KMS-11 (cell line): ENCODE results near the gene LCE2D.
A peak's percentile ranks its signal among the peaks of the same experiment; 100 is the strongest.

Experiments
- H2AFZ ChIP-seq: fragments of 200-600 bp; sonication (generic); 2 replicates; pipeline ENCODE4 v1.6.1; 2016; ENCODE audit warnings: antibody characterized with exemption, mixed run types, low read depth
- H3K27ac ChIP-seq: fragments of 200-600 bp; sonication (generic); 2 replicates; pipeline ENCODE4 v1.6.1; 2016; ENCODE audit warnings: mild to moderate bottlenecking, mixed run types
- H3K27me3 ChIP-seq: fragments of 200-600 bp; sonication (generic); 2 replicates; pipeline ENCODE4 v1.6.1; 2017; ENCODE audit warnings: mild to moderate bottlenecking, low read depth, mixed run types, moderate library complexity; ENCODE audit not compliant: insufficient read depth
- H3K36me3 ChIP-seq: fragments of 200-600 bp; sonication (generic); 2 replicates; pipeline ENCODE4 v1.6.1; 2017; ENCODE audit warnings: mild to moderate bottlenecking, mixed run types; ENCODE audit not compliant: insufficient read depth
- H3K4me1 ChIP-seq: fragments of 200-600 bp; sonication (generic); 2 replicates; pipeline ENCODE4 v1.6.1; 2016; ENCODE audit warnings: mild to moderate bottlenecking, low read depth, mixed run types; ENCODE audit not compliant: poor library complexity, severe bottlenecking
- H3K4me2 ChIP-seq: fragments of 200-600 bp; sonication (generic); 2 replicates; pipeline ENCODE4 v1.7.0; 2016; ENCODE audit warnings: mild to moderate bottlenecking, mixed run types
- H3K4me3 ChIP-seq: fragments of 200-600 bp; sonication (generic); IDR thresholded peaks from 2 replicates; pipeline ENCODE4 v1.6.1; 2017; ENCODE audit warnings: low read depth, low read length, mixed read lengths; ENCODE audit not compliant: insufficient read depth
- H3K79me2 ChIP-seq: fragments of 200-600 bp; sonication (generic); 2 replicates; pipeline ENCODE4 v1.6.1; 2016; ENCODE audit warnings: low read depth, mixed run types; ENCODE audit not compliant: insufficient read depth
- H3K9ac ChIP-seq: fragments of 200-600 bp; sonication (generic); 2 replicates; pipeline ENCODE4 v1.6.1; 2016; ENCODE audit warnings: mild to moderate bottlenecking, mixed run types
- H4K20me1 ChIP-seq: fragments of 200-600 bp; sonication (generic); 2 replicates; pipeline ENCODE4 v1.6.1; 2016; ENCODE audit warnings: mild to moderate bottlenecking, mixed run types; ENCODE audit not compliant: insufficient read depth
- CTCF ChIP-seq: fragments of 200-600 bp; sonication (generic); conservative IDR thresholded peaks from 2 replicates; pipeline ENCODE4 v1.6.1; 2017; ENCODE audit warnings: low read depth, mild to moderate bottlenecking, antibody characterized with exemption, low read length, moderate library complexity, mixed read lengths

Gene LCE2D

GRCh38 chr1:152623203-152623844 lies 39.9 kb upstream of the LCE2D start:
- Histone ChIP-seq H3K9ac (no peak overlapping the region), H3K4me1 (no peaks in the 10 kb centered on the region), H2AFZ (no peak overlapping the region), H3K36me3 (no peaks in the 10 kb centered on the region), H4K20me1 (no peaks in the 10 kb centered on the region), H3K27ac (no peak overlapping the region), H3K4me2 (no peak overlapping the region), H3K79me2 (no peaks in the 10 kb centered on the region), H3K4me3 (no peak overlapping the region), H3K27me3 (no peaks in the 10 kb centered on the region)
- peak; percentile 54 for TF ChIP-seq CTCF

GRCh38 chr1:152626744-152627143 lies 36.4 kb upstream of the LCE2D start:
- H4K20me1 ChIP-seq = no peaks in the 10 kb centered on the region
- H3K27me3 ChIP-seq = no peaks in the 10 kb centered on the region
- no peak overlapping the region for H3K9ac ChIP-seq
- H3K79me2 ChIP-seq = no peaks in the 10 kb centered on the region
- H2AFZ ChIP-seq = no peak overlapping the region
- H3K36me3 ChIP-seq = no peaks in the 10 kb centered on the region
- no peak for TF ChIP-seq CTCF
- no peak overlapping the region for H3K27ac ChIP-seq
- no peak overlapping the region for H3K4me2 ChIP-seq
- no peaks in the 10 kb centered on the region for H3K4me1 ChIP-seq
- H3K4me3 ChIP-seq = no peak overlapping the region

- Histone ChIP-seq H4K20me1 (no peaks in the 10 kb centered on the region), H3K4me3 (no peak overlapping the region), H3K79me2 (no peaks in the 10 kb centered on the region), H3K4me2 (no peak overlapping the region), H2AFZ (no peak overlapping the region), H3K27me3 (no peaks in the 10 kb centered on the region), H3K36me3 (no peaks in the 10 kb centered on the region), H3K27ac (no peak overlapping the region), H3K4me1 (no peaks in the 10 kb centered on the region), H3K9ac (no peak overlapping the region)
- TF ChIP-seq CTCF = no peak
These were observed 32.6 kb upstream of the LCE2D start for GRCh38 chr1:152630596-152630995.

- H3K27me3 ChIP-seq = no peaks in the 10 kb centered on the region
- H4K20me1 ChIP-seq = no peaks in the 10 kb centered on the region
- no peak overlapping the region for H3K27ac ChIP-seq
- no peaks in the 10 kb centered on the region for H3K4me1 ChIP-seq
- H3K36me3 ChIP-seq = no peaks in the 10 kb centered on the region
- H3K4me2 ChIP-seq = no peak overlapping the region
- no peak for TF ChIP-seq CTCF
- no peak overlapping the region for H3K4me3 ChIP-seq
- no peak overlapping the region for H3K9ac ChIP-seq
- H2AFZ ChIP-seq = no peak overlapping the region
- H3K79me2 ChIP-seq = no peaks in the 10 kb centered on the region
These were observed 22.8 kb upstream of the LCE2D start for GRCh38 chr1:152640351-152640750.
